ENCODE results near the gene CA10.

CA10 gene

DNA sequence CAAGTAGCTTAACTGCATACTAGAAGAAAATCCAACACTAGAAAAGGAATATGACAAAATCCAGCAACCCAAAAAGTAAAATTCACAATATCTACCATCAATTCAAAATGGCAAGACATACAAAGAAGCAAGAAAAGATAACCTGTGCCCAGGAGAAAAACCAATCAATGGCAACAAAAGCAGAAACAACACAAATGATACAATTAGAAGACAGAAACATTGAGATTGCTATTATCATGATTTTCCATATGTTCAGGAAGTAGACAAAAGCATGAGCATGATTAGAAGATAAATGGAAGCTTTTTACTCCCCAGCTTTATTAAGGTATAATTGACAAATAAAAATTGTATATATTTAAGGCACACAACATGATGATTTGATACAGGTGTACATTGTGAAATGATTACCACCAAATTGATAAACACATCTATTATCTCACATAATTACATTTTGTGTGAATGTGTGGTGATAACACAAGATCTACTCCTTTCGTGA is 117.3 kb downstream of the CA10 start:
- no peak for DNase-seq

DNA sequence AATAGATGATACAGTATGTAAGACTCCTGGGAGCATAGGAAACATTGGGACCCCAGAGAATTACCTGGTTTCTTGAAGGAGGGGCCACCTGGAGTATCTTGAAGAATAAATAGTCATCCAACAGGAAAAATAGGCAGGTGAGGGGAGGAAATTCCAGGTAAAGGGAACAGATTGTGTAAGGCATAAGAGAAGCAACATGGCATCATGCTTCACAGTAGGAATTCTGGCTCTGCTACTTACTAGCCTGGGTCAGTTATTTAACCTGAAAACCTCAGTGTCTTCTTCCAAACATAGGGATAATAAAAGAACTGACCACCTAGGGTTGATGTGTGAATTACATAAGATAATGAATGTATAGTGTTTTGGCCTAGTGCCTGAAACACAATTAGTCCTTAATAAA is 122.1 kb downstream of the CA10 start:
- no peak for DNase-seq

DNA sequence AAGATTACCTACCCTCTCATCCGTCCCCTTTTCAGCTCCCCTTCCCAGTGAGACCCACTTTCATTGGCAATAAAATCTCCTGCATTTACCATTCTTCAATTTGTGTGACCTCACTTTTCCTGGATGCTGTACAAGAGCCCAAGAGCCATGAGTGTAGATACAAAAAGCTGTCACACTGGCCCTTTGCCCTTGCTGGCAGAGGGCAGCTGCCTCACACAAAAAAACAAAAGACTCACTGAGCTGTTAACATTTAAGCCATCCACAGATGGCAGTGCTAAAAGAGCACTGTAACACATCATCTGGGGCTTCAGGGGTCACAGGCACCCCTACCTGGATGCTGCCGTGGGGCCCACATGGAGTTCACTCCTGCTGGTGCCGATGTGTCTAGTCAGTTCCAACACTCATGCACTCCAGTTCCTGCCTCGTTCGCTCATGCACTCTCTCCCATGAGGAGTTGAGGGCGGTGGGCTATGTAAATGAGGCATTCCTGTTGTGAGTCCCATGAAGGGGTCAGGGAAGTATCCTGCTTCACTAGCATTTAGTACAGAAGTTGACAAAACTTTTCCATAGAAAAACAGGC is 123.1 kb downstream of the CA10 start:
- no peak for DNase-seq

DNA sequence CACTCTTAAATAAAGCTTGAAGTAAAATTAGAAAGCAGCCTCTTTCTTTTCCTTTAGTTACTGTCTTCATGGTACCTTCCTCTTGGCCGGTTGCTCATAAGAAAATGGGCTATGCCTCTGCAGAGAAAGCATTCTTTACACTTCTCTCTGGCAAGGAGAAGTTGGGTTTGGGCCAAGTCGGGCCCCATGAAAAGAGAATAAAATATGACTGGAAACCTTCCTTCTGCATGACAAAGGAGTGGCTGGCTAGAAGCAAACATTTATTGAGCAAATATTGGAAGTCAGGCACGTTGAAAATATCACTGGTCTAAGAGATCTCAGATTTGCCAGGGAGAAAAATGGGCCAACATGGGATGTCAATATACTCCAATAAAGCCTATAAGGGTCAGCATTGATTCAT is 126.1 kb downstream of the CA10 start:
- DNase-seq, result no peak

DNA sequence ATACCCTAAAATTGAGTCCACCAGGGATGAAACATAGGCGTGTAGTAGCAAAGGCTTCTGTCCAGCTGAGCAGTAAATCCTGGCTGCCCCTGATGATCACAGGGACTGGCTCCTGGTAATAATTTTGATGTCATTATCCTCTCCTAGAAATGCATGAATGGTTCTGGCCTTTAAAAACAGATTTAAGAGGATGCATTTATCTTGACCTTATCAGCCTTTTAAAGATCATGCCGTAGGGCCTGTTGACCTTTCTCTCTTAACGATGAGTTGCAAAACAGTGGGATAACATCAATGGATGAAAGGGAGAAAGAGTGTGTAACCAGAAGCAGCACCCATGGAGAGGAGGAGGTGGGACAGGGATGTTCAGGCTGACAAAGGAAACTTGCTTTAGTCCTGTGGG is 128.5 kb downstream of the CA10 start:
- DNase-seq, result no peak

DNA sequence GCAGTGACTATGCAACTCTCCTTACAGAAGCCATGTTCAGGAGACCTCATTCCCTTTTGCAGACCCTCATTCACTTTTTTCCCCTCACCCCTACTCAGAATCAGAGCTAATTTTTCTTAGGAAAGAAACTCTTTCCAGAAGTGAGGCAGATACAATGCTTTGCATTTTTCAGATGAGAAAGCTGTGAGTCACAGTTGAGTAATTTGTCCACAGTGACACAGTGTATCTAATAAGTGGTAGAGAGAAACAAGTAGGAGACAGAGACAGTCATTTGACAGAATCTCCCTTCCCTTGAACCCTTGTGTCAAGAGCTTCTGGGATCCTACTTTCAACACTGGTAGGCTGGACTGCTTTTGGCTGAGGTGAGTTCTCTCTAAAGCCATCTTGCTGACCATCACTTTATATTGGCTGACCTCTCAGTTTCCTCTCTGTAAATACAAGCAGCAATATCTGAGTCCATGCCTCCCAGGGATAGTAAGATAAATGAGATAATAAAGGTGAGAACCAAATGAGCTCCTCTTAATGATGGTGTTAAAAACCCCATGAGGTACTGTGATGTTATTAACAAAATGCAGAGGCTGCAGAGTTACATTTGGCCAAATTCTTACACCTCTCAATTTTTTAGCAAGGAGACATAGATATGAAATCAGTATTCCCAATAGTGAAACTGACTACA is 130.8 kb downstream of the CA10 start:
- no peak for DNase-seq

DNA sequence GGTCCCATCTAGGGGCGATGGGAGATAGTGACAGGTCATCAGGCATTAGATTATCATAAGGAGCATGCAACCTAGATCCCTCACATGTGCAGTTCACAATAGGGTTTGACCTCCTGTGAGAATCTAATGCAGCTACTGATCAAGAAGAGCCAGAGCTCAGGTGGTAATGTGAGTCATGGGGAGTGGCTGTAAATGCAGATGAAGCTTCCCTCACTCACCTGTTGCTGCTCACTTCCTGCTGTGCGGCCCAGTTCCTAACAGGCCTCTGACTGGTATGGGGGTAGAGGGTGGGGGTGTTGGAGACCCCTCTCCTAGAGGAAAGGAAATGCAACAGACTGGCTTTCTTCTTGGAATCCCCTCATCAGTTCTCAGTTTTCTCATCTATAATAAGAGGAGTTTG is 131.4 kb downstream of the CA10 start:
- DNase-seq, result no peak

DNA sequence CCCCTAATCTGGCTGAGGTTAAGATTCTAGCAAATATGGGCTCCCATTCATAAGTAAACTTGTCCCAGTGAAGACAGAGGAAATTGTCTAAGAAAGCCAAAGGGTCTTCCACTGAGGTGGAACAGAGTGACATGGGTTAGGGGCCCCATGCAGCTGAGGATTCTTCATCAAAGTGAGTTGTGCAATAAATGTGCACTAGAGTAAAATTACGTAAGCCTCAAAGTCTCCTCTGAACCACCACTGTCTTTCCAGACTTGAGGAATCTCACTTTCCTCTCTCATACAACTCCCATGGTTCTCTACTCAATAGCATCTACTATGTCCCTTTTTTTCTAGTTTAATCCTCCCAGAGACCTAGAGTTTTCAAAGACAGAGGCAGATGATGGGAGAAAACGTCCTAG is 132.4 kb downstream of the CA10 start:
- DNase-seq, result no peak

DNA sequence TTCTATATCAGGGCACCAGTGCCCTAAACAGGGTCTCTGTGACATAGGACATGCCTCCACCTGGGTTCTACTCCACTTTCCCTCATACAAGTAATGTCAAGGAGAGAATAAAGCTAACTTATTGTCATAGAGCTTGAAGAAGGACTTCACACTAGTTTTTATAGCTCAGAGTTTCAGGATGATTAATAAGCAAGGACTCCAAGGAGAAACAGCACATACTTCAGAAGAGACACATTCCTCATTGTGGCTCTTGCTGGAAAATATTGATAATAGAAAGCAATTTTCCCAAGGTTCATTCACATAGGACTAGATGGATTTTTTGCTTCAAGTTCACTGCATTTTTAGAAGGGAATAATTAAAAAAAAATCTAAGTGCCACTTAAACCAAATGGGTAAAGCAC is 133.3 kb downstream of the CA10 start:
- DNase-seq, result no peak

DNA sequence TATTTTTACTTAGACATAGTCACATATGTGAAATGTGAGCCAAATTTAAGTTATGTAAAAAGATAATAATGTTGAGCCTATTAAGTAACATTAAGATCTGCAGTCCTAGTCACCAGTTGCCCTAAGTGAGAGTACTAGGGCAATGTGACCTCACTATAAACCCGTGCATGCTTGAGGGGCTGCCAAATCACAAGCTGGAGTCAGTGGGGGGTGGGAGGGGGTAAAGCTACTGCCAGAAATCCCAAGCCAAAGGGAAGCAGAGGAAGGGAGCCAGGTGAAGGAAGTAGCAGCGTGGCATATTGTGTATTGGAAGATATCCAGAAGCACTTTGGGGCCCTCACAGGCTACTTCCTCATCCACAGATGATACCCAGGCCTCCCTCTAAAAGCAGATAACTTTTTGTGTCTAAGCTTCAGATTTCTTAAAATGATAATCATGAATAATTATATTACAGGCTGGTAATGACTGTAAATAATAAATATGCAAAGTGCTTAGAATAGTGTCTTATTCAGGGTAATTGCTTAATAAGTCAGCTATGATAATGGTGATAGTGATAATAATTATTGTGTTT is 134.1 kb downstream of the CA10 start:
- DNase-seq, result no peak

DNA sequence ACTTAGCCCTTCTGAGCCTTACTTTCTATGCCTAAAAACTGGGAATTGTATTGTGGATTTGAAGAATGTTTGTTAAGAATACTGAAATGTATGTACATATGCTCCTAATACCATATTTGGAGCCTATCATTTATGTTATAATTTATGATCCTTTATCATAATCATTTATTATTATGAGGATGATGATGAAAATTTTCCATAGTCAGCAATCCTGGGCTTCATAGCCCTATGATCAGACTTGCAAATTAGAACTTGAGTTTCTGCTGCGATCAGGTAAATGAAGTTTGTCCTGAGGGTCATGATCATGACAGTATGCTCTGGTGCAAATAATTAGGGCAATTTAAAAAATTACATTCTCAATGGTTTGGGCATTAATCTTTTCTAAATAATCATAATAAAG is 147.4 kb downstream of the CA10 start:
- no peak for DNase-seq

DNA sequence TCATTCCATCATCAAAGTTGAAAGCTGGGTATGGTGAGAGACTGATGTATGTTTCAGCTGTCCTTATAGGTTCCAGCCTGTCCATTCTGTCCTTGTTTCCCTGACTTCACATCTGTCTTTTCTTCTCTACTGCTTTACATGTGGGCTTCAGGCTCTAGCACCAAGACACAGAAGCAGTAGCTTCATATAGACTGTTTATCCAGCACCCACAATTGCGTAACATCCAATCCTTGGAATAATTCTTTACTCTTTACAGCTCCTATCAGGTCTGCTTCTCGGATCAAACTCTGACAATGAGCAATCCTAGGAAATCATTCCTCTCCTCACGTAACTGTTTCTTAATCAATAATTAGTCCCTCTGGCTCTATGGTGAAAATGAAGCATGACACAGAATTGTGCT is 158.9 kb downstream of the CA10 start:
- no peak for DNase-seq

DNA sequence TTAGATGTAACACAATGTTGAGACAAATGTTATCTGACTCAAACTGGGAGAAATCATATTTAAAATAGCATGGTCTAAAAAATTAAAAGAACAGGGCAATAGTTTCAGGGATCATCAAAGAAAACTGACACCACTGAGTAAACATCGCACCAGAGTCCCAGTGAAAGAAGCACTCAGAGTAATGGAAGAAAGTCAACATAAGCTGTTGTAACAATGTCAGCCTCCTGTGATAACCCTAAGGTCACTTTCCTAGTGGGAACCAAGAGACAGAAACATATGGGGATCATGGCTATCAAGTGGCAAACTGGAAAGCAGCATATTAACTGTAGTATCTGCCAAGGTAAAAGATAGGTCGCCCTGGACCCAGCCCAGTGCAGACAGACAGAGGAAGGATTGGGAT is 160.8 kb downstream of the CA10 start:
- no peak for DNase-seq

DNA sequence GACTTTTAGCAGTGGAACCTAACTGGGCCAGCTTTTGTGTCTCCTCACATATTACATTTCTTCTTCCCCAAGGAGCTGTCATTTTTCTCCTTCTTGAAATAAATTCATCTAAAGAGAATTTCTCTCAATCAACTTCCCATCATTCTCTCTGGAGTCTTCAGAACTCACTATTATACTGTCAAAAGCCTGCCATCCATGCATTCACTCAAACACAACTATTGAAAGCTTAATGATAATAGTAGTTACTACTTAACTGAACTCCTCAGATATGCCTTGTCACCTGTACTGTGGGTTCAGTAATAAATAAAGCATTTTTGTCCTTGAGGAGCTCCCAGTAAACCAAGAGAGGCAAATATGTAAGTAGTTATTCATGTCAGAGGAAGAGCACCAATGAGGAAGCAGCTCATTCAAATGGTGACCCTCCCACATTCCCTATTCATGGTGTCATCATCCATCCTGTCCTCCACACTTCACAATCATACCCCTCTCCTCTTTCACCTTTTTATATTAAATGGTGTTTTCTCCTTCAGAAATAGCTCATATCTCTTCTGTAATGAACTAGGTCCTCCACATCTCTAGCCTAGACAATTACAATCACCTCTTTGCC is 162.6 kb downstream of the CA10 start:
- DNase-seq, result no peak

DNA sequence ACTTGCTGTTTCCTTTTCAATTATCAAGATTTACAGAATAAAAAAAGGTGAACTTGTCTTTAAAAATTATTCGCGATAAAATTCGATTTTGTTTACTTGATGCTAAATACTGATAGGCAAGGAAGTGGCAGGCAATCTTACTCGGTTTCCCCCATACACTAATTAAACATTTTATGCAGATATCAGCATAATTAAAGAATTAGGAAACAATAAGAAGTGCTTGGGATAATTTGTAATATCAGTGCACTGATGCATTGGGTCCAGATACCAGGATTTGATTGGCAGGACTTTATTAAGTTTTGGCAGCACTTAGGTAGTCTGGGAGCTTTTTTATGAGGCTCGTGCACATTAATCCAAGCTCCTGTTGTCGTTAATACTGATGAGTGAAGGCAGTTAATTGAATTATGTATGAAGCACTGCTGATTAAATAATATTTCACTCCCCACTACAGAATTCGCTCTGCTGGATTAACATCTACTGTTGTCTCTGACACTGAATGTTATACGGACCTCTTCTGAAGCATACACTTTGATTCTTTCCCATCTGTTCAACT is 165.6 kb downstream of the CA10 start:
- DNase-seq, result no peak

DNA sequence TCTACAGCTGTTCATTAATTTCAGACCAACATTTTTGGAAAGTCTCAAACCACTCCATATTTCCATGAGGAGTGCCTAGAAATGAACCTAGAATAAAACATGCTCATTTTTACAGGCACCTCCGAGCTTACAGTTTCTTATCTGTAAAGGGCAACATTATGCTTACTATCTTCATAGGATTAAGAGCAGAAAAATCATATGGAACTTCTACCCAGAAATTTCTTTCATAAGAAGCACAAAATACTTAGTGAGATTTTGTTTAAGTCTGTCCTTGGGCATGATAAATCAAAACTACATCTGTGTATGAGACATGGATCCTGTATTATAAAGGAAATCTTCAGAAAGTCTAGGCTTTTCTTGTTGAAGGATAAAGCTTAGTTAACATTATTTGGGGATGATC is 187.4 kb downstream of the CA10 start:
- DNase-seq, result no peak

DNA sequence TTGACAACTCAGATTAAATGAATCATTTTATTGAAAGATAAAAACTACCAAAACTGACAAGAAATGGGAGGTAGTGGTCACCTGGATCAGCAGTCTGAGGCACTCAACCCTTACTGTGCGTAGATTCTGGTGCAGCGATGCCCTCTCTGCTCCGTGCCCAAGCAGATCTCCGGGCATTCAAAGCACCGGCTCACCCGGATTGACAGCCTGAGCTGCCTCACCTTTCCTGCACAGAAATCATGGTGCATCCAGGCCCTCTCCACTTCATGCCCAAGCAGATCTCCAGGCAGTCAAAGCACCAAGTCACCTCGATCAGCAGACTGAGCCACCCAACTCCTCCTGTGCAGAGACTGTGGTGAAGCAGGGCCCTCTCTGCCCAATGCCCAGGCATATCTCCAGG is 196.8 kb downstream of the CA10 start:
- DNase-seq, result no peak

DNA sequence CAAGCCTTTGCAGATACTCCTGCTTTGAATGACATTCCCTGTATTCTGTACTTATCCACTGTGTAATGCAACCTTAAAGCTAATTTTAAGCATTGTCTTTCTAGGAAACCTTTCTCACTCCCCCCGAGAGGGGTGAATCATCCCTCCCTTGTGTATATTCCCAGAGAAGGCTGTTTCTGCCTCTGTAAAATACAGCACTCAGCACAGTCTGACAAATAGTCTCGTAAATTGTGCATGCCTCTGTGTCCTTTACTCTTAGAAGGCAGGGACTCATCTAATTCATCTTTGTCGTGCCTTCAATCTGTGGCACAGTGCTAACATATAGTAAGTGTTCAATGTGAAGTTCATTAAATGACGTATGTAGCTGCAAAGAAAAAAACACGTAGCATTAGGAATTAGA is 200.7 kb downstream of the CA10 start:
- DNase-seq, result no peak

DNA sequence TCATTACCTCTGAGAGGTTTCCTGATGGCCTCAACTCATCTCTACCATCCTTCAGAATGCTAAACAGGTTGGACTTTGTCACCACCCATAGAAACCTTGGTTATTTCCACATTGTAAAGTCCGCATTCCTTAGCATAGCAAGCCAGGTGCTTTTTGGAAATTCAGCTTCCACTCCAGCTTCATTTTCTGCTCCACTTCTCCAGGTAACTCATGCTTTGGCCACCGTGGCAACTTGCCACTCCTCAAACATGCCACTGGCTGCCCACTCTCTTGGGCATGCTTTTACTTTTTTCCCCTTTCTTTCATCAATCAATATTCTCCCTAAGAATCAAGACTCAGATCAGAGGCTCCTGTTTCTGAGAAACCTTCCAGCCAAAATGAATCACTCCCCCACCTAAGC is 203.3 kb downstream of the CA10 start:
- no peak for DNase-seq

DNA sequence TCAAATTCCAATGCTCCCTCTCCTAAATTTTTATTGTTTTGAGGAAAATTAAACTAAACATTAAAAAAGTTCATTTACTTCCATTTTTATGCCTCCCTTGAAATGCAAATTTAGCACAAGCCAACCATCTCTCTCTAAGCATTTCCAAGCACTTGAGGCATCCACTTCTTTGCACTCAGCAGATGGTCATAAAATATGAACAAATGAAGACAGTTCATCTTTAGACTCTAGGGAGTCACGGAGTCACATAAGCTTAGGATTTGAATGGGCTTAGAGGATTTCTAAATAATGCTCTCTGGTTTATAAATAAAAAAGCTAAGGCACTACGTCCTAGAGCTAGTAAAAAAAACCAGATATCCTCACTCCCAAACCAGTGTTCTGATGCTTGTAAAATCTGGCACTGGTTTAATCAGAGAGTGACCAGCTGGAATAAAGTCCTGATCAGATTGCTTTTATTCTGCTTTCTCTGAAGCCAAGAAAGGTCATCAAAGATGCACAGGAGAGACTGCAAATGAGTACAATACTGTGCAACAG is 204.2 kb downstream of the CA10 start:
- no peak for DNase-seq

DNA sequence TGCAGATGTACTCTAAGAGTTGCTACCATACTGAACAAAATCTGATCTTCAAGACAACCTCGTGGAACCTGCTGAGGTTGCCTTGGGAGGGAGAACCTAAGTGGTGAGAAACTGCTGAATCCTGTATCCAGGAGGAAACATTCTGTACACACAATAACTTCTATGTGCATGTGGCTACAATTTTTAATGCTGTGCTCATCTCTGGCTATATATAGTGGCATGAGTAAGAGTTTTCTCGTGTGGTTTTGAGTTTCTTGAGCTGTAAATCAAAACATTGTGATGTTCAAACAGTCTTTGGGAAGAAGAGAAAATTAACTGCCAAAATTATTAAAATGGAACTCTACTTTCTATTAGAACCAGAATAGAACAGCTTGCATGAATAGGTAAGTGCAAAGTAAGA is 206.8 kb downstream of the CA10 start:
- no peak for DNase-seq

DNA sequence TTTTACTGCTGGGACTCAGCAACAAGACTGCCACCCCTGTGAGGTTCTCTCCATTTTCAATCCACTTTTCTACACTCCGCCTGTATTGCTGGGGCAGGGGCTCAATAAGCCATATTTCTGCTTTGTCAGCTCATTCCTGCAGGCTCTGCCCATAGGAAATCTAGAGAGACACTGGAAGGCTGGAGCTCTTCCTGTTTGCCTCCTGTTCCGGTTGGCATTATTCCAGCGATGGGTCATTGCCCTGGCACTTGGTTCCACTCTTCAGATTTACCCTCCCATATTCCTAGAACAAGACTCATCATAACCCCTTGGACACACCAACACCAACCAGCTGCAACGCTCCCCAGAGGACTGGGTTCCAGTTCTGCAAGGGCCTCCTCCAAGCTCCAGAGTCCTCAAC is 210.4 kb downstream of the CA10 start:
- DNase-seq, result no peak

DNA sequence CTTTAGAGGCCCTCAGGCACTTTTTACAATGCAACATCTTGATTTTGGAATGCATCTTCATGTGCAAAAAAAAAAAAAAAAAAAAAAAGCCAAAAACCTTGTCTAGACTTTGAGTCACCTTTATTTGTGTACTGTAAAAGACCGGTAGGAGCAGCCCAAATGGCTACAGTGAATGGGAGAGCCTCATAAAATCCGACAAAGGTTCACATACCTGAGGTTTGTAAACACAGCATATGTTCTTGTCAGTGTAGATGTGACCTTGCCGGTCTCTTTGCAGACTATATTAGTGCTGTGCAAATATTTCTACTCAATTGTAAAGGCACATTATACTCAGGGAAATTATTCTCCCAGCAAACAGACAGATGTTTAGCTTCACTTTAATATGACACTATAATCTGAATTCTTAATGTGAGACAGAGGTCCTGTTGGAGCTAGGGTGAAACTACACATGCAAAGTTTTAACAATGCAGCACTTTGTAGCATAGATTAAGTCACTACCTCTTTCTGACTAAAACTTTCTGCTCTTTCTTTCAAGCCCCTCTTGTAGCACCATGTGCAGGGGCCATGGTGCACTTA is 211.3 kb downstream of the CA10 start:
- no peak for DNase-seq
